G401.6 (cell line): ENCODE data around the gene CLEC11A.
A peak's percentile ranks its signal among the peaks of the same experiment; 100 is the strongest.

Experiments used
- FAIRE-seq: peaks from 2 replicates; lab custom pipeline; 2012; peaks lifted over from hg19 to GRCh38; lab: Jason Lieb, UNC

Gene CLEC11A

GRCh38 chr19:50723069-50723468, at the start of gene CLEC11A:
Gene CLEC11A (plus strand): TSS chr19:50723364. CDS start chr19:50723526, 162 bp downstream.
- FAIRE-seq, result peak; percentile 95

GRCh38 chr19:50676625-50677197, 46.5 kb upstream of the CLEC11A start:
- FAIRE-seq, result no peak

- FAIRE-seq, result no peak
Measured at GRCh38 chr19:50677636-50678035, 45.5 kb upstream of the CLEC11A start.

GRCh38 chr19:50678323-50678722, 44.8 kb upstream of the CLEC11A start:
- no peak for FAIRE-seq

- peak; percentile 95 for FAIRE-seq
Measured at GRCh38 chr19:50679177-50680125, 43.7 kb upstream of the CLEC11A start.

GRCh38 chr19:50686310-50687032, 36.7 kb upstream of the CLEC11A start:
- FAIRE-seq, result no peak

GRCh38 chr19:50688766-50689165, 34.4 kb upstream of the CLEC11A start:
- no peak for FAIRE-seq

GRCh38 chr19:50690439-50690838, 32.7 kb upstream of the CLEC11A start:
- no peak for FAIRE-seq

- no peak for FAIRE-seq
Measured at GRCh38 chr19:50693064-50693975, 29.8 kb upstream of the CLEC11A start.

- FAIRE-seq, result no peak
Measured at GRCh38 chr19:50694815-50695145, 28.4 kb upstream of the CLEC11A start.

- FAIRE-seq, result no peak
Measured at GRCh38 chr19:50695251-50696093, 27.7 kb upstream of the CLEC11A start.

GRCh38 chr19:50696094-50696483, 27.1 kb upstream of the CLEC11A start:
- no peak for FAIRE-seq

GRCh38 chr19:50697414-50698124, 25.6 kb upstream of the CLEC11A start:
- no peak for FAIRE-seq

GRCh38 chr19:50701367-50701985, 21.7 kb upstream of the CLEC11A start:
- FAIRE-seq, result no peak

- FAIRE-seq, result no peak
Measured at GRCh38 chr19:50702158-50702870, 20.9 kb upstream of the CLEC11A start.

GRCh38 chr19:50702871-50703829, 20.0 kb upstream of the CLEC11A start:
- no peak for FAIRE-seq

- FAIRE-seq, result no peak
Measured at GRCh38 chr19:50703915-50704796, 19.0 kb upstream of the CLEC11A start.
